Mucosa of rectum (tissue), 2 donors: ENCODE results near the gene KRTAP10-9.
"Not testable (repeated sequence)": the region's sequence is repeated elsewhere in the genome, so short reads cannot be mapped to it uniquely, and the experiment has no call there.

Experiments
- H3K27ac ChIP-seq, 2 donors: one replicate each; pipeline ENCODE4 v1.7.0; 2013; ENCODE audit warnings: inconsistent platforms in 2 of 2, low read depth in 2 of 2, low read length in 2 of 2
- H3K27me3 ChIP-seq, 2 donors: one replicate each; pipeline ENCODE4 v1.7.0; 2013; ENCODE audit warnings: low read length in 2 of 2; ENCODE audit not compliant: control insufficient read depth in 2 of 2, insufficient read depth in 2 of 2
- H3K36me3 ChIP-seq, 2 donors: one replicate each; pipeline ENCODE4 v1.7.0; 2013; ENCODE audit warnings: low read length in 2 of 2; ENCODE audit not compliant: control insufficient read depth in 2 of 2, insufficient read depth in 2 of 2
- H3K4me1 ChIP-seq, 2 donors: one replicate each; pipeline ENCODE4 v1.7.0; 2013; ENCODE audit warnings: low read length in 2 of 2, mild to moderate bottlenecking in 1 of 2; ENCODE audit not compliant: control insufficient read depth in 2 of 2, insufficient read depth in 2 of 2
- H3K4me3 ChIP-seq, 2 donors: one replicate each; pipeline ENCODE4 v1.7.0; 2013; ENCODE audit warnings: low read length in 2 of 2
- H3K9ac ChIP-seq, 2 donors: one replicate each; pipeline ENCODE4 v1.7.0; 2013; ENCODE audit warnings: low read length in 2 of 2, low read depth in 1 of 2, mild to moderate bottlenecking in 1 of 2
- H3K9me3 ChIP-seq, 2 donors: one replicate each; pipeline ENCODE4 v1.7.0; 2013; ENCODE audit warnings: low read length in 2 of 2; ENCODE audit not compliant: control insufficient read depth in 2 of 2
- donor health status: healthy.
- donor health status: Normal muscosa, but diverticular disease.

KRTAP10-9 gene

DNA sequence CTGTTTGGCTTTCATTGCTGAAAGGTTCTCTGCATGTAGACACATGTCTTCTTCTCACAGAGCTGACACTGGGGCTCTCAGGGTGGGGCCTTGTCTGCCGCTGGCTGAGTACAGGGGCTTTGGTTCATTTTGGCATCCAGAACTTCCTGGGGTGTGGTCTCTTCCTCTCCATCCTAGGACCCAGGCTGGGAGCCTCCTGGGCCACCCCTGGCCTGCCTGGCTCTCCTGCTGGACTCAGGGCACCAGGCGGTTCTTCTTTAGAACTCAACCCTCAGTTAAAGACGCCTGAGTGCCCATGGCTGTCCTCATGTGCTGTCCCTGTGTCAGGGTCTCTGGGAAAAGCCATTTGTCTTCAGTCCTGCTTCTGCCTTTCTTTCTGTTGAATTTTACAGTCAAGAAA, 41.0 kb upstream of the KRTAP10-9 start:
- H3K27me3 ChIP-seq: peaks cover 2 to 5% of the 10 kb centered on the region in 2 donors
- H3K9ac ChIP-seq: no peak overlapping the region
- H3K27ac ChIP-seq: no peak overlapping the region

DNA sequence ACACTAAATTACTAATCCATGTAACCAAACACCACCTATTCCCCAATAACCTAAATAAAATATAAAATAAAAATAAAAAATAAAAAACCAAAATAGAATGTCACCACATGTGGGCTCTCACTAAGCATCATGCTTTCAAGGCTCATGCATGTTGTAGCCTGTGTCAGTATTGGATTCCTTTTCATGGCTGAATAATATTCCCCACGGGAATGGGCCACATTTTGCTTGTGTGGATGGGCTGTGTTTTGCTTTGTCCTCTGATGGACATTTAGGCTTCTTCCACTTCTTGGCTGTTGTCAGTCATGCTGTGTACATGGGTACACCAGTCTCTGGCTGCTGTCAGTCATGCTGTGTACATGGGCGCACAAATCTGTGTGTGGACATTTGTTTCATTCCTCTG, 37.8 kb upstream of the KRTAP10-9 start:
- no peaks in the 10 kb centered on the region for H3K4me1 ChIP-seq
- no peaks in the 10 kb centered on the region for H3K9me3 ChIP-seq
- no peak overlapping the region for H3K9ac ChIP-seq
- H3K4me3 ChIP-seq: no peak overlapping the region
- no peaks in the 10 kb centered on the region for H3K36me3 ChIP-seq
- H3K27me3 ChIP-seq: peaks cover 2 to 21% of the 10 kb centered on the region in 2 donors
- H3K27ac ChIP-seq: no peak overlapping the region

More for the DNA sequence above, 41.0 kb upstream of the KRTAP10-9 start:
- Histone ChIP-seq H3K4me1 (no peaks in the 10 kb centered on the region), H3K9me3 (peaks cover 0 to 2% of the 10 kb centered on the region in 2 donors), H3K4me3 (no peak overlapping the region), H3K36me3 (no peaks in the 10 kb centered on the region)

DNA sequence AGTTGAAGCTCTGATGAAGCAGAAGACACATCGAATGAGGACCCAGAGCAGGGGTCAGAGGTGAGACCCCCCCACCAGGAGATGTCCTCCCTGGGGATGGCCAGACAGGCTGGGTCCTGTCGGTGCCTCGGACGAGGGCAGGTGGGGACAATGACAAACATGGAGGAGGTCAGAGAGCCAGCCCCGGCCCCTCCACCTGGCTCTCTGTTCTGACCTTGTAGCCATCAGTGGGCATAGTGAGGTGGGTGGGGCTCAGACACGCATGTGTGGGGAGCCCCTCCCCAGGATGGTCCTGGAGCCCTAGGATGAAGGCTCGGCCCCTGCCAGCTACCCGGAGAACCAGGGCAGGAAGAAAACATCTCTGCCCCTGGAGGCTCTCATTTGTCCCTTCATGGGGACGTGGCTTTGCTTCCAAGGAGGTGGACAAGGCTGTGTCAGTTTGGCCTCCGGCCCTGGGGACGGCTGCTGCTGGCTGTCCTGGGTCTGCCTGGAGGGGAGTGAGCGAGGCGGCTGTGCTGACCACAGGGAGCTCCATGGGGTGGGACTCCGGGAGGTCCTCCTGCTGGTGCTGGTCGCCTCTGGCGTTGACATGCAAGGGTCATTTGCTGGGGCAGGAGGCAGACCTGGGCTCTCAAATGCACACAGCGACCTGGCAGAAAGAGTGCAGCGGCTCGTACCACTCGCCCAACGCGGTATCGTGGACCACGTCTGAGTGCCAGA, 37.1 kb upstream of the KRTAP10-9 start:
- no peaks in the 10 kb centered on the region for H3K9me3 ChIP-seq
- no peak overlapping the region for H3K27ac ChIP-seq
- H3K4me1 ChIP-seq: no peaks in the 10 kb centered on the region
- no peak overlapping the region for H3K4me3 ChIP-seq
- no peaks in the 10 kb centered on the region for H3K36me3 ChIP-seq
- no peak overlapping the region for H3K9ac ChIP-seq
- peaks cover 2 to 21% of the 10 kb centered on the region in 2 donors for H3K27me3 ChIP-seq

DNA sequence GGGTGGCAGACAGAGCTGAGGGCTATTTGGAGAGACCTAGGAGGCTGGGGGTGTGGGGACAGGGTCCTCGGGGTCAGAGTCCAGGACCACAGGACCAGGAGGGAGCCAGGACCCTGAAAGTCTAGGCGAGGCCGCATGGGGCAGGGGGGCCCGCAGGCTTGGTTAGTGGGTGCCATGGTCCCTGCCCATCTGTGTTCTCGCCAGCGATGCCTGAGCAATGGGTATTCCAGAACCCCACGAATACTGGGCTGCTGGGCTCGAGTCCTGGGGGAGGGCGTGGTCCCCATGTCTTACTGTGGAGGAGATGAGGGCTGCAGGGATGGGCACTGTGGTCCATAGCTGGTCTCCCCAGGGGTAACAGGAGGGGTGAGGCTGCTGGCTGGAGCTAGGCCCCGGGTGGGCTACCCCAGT, 36.6 kb upstream of the KRTAP10-9 start:
- H3K9me3 ChIP-seq: no peaks in the 10 kb centered on the region
- H3K27ac ChIP-seq: no peak overlapping the region
- H3K36me3 ChIP-seq: no peaks in the 10 kb centered on the region
- H3K27me3 ChIP-seq: peaks cover 2 to 18% of the 10 kb centered on the region in 2 donors
- H3K4me3 ChIP-seq: no peak overlapping the region
- no peak overlapping the region for H3K9ac ChIP-seq
- H3K4me1 ChIP-seq: no peaks in the 10 kb centered on the region

DNA sequence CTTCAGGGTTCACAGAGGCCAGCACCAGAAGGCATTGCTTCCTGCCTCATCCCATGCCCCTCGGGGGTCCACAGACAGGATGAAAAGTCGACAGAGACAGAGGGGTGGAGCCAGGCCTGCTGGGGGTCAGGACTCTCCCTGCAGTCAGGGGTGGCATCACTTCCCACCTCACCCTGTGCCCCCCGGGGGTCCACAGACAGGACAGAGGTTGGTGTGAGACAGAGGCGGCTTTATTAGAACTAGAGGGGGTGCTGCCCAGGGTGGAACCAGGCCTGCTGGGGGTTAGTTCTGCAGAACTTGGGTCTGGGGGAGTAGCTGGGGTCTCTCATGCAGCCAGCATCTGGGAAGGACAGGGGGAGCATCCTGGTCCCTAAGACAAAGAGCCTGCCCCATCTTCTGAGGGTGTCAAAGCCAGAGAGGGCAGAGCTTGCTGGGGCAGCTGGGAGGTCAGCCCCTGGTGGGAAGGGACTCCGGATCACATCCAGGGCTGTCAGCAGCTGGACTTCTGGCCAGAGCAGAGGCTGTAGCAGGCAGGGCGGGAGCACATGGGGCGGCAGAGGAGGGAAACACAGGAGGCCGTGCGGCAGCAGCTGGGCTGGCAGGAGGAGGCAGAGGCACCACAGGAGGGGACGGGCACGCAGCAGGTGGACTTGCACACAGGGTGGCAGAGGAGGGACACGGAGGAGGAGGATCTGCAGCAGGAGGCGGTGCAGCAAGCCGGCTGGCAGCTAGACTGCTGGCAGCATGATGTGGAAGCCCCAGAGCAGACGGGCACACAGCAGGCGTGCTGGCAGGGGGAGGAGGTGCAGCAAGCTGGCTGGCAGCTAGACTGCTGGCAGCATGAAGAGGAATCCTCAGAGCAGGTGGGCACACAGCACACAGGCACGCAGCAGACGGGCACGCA, 35.7 kb upstream of the KRTAP10-9 start:
- H3K4me3 ChIP-seq, H3K9me3 ChIP-seq, H3K27ac ChIP-seq, H3K9ac ChIP-seq, H3K4me1 ChIP-seq, H3K36me3 ChIP-seq: not testable (repeated sequence)
- H3K27me3 ChIP-seq: peaks cover 0 to 19% of the 10 kb centered on the region in 2 donors

DNA sequence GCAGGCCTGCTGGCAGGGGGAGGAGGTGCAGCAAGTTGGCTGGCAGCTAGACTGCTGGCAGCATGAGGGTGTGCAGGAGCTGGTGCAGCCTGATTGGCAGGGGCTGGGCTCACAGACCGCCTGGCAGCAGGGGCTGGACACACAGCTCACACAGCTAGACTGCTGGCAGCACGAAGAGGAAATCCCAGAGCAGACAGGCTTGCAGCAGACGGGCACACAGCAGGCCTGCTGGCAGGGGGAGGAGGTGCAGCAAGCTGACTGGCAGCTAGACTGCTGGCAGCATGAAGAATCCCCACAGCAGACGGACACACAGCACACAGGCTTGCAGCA, 35.1 kb upstream of the KRTAP10-9 start:
- not testable (repeated sequence) for H3K9me3 ChIP-seq, H3K4me3 ChIP-seq, H3K9ac ChIP-seq, H3K36me3 ChIP-seq, H3K27ac ChIP-seq, H3K4me1 ChIP-seq
- H3K27me3 ChIP-seq: peaks cover 0 to 22% of the 10 kb centered on the region in 2 donors

DNA sequence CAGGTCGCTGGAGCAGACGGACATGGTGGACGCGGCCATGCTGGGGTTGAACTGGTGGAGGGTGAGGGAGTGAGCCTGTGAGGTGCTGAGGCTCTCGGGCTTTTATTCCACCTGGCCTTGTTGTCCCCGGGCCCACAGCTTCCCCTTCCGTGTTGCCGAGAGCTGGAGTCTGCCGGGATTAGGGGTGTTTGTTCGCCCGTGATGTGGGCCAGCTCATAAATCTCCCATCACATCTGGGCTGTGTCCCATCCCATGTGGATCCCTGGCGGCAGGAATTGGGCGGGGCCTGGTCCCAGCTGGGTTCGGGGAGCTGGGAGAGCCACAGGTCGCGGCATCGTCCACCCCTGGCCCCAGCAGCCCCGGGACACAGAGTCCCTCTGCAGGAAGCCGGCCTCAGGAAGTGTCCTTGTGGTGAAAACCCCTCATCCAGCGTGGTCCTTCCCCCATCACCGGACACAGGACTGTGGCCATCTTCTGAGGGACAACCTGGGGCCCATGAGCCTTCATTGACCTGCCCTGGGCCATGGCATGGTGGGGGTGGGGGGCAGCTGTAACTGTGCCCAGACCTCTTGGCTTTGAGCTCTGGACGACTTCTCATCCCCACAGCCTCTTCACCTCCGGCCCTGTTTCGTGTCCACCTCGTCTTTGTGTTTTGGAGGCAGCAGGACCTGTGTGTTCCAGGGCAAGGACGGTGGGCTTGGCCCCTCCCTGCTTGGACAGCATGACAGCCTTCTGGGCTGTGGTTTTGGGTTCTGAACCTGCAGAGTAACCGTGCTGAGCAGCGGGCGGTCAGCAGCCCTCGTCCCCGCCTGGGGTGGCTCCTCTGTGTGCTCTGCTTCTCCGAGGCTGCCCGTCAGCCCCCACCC, 34.2 kb upstream of the KRTAP10-9 start, which contains the start of gene KRTAP10-6:
TSS of gene KRTAP10-6 (minus strand) at position 60 of the 866 bp plus-strand sequence. CDS start at position 39, 21 bp downstream.
- no peak within 1 kb of the TSS for H3K4me3 ChIP-seq
- H3K9ac ChIP-seq: no peak within 1 kb of the TSS
- no peaks in the 10 kb centered on the region for H3K36me3 ChIP-seq
- H3K9me3 ChIP-seq: no peaks in the 10 kb centered on the region
- H3K27ac ChIP-seq: no peak within 1 kb of the TSS
- H3K27me3 ChIP-seq: peaks cover 0 to 22% of the 10 kb centered on the region in 2 donors
- H3K4me1 ChIP-seq: no peaks in the 10 kb centered on the region

DNA sequence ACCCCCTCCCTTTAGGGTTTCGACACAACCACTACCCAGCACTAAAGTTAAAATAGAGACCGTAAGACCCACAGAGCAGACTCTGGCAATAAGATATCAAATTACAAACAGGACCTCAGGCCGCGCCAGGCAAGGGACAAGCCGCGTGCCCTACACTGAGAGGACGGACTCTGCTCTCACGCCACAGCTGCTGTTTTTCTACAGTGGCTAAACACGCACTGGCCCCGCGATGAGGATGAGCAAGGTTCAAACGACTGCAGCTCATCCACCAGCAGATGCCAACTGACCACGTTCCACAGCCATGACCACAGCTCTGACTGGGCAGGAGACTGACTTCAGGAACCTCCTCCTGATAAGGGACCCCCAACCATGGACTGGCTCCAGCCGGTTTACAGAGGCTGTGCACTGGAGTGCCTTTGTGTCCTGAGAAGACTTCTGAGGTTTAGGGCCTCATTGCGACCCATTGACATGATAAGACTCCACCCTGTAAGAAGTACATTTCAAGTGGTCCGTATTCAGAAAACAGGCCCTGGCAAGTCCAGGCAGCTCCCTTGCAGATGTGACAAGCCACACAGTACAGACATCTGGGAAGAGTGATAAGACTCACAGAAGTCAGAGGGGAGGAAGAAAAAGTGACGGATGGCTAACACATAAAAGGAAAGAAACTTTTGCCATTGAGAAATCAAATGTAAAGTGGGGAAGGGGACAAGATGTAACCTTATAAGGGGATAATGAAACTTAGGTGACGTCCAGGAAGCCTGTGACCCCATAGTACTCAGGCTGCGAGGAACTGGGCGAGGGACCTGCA, 33.1 kb upstream of the KRTAP10-9 start:
- Histone ChIP-seq H3K36me3 (no peaks in the 10 kb centered on the region), H3K4me3 (no peak overlapping the region), H3K9ac (no peak overlapping the region), H3K27ac (no peak overlapping the region), H3K27me3 (peaks cover 0 to 22% of the 10 kb centered on the region in 2 donors), H3K9me3 (no peaks in the 10 kb centered on the region), H3K4me1 (no peaks in the 10 kb centered on the region)

DNA sequence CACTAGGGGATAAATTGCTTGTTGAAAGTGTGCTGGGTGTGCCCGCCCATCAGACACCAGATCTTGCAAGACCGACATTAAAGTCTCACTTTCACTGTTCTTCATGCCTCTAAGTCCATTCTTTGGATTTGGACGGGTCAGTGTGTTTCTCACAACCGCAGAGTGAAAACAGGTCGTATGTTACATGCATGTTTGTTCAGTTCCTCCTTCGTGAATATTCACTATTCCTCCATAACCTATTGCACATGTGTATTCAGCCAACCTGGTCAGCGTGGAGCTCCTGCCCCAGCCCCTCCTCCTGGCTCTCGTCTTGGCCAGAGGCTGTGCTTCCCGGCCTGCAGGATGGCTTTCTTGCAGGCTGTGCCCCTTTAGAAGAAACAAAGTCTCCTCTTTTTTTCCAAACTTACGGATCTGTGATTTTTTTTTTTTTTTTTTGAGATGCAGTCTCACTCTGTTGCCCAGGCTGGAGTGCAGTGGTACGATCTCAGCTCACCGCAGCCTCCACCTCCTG, 32.4 kb upstream of the KRTAP10-9 start:
- H3K4me3 ChIP-seq: no peak overlapping the region
- H3K27me3 ChIP-seq: peaks cover 0 to 22% of the 10 kb centered on the region in 2 donors
- no peak overlapping the region for H3K27ac ChIP-seq
- no peaks in the 10 kb centered on the region for H3K4me1 ChIP-seq
- no peaks in the 10 kb centered on the region for H3K36me3 ChIP-seq
- no peaks in the 10 kb centered on the region for H3K9me3 ChIP-seq
- H3K9ac ChIP-seq: no peak overlapping the region
